Endometrium (tissue), 2 donors: ENCODE results near the gene MYO9A.
"Not testable (repeated sequence)": the region's sequence is repeated elsewhere in the genome, so short reads cannot be mapped to it uniquely, and the experiment has no call there.

Experiments
- FAIRE-seq: peaks from 2 replicates; lab custom pipeline; 2012; peaks lifted over from hg19 to GRCh38; lab: Jason Lieb, UNC
- donor health status: control.
- donor health status: control.

The MYO9A gene

DNA sequence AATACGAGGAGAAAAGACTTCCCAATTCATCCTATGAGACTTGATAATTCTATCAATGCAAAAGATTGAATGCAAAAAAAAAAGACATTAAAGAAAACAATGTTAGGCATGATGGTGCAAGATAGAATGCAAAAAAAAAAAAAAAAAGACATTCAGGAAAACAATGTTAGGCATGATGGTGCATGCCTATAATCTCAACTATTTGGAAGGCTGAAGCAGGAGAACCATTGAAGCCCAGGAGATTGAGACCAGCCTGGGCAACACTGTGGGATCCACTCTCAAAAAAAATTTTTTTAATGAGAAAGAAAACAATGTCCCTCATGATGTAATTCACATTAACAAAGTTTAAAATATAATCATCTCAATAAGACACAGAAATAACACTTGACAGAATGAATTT, 75.9 kb downstream of the MYO9A start:
- no peak for FAIRE-seq

DNA sequence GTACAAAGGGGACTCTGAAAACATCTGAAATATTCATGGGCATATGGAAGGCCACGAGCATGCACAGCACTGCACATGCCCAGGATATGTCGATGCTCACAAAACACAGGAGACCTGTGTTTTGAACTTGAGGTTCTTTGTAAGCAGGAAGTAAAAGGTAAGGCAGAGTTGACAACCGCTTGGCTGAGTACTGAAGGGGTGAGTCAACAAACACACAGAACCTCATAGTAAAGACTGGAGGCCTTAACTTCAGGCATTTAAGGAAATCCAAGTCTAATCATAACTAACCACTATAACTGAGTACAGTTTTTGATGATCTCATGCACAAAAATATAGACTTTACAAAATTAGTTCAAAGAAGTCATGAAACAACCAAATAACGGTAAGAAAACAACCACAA, 80.6 kb downstream of the MYO9A start:
- FAIRE-seq: no peak

DNA sequence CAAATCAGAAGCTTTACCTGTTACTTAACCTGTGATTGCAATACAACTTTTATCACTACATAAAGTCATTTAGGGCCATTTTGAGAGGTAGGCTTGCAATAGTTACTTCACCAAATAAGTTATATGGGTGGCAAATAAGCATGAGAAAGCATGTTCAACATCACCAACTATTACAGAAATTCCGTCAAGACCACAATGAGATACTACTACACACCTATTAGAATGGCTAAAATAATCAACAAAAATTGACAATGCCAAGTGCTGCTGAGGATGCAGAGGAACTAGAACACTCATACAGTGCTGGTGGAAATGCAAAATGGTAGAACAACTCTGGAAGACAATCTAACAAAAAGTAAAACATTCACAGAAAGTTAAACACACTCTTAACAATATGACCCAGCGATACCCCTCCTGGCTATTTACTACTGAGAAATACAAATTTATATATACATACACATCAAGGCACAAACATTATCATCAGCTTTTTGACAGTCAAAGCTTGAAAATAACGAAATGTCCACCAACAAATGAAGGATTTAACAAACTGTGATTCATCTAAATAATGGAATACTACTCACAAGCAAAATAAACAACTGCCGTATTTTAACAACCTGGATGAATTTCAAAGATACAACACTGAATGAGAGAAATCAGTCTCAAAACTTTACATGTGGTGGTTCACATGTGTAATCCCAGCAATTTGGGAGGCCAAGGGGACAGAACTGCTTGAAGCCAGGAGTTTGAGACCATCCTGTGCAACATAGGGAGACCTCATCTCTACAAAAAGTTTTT, 82.9 kb downstream of the MYO9A start:
- FAIRE-seq: no peak

DNA sequence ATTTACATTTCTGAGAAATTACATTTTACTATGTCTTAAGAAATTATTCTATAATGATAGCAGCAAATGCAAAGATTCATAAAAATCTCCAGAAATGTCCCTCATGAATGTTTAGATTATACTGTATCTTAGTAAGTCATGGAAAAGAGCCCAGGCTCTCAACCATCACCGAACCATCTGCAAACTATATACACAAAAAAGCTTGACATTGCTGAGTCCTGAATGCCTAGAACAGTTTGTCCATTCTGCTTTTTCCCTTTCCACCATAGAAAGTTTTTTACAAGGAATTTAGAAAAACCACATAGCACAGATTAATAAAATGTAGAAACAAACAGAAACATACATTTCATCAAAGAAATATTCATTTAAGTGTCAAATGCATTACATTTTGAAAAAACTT, 83.6 kb downstream of the MYO9A start:
- FAIRE-seq: no peak

DNA sequence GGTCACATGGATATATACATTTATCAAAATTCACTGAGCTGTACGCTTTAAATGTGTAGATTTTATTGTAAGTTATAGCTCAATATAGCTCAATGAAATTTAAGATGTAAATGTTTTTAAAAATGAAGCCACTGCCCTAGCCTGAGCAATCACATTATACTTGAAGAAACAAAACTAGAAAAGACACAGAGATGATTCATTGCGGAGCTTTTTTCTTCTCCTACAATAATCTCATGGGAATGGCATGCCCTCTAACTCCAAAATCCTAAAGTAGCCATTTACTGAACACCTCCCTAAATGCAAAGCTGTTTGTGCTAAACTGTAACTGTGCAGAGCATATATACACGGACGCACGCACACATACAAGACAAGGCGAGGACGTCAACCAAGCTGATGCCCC, 84.2 kb downstream of the MYO9A start:
- FAIRE-seq: no peak

- FAIRE-seq: no peak
Measured at GRCh38 chr15:72033285-72033684, 84.7 kb downstream of the MYO9A start.

DNA sequence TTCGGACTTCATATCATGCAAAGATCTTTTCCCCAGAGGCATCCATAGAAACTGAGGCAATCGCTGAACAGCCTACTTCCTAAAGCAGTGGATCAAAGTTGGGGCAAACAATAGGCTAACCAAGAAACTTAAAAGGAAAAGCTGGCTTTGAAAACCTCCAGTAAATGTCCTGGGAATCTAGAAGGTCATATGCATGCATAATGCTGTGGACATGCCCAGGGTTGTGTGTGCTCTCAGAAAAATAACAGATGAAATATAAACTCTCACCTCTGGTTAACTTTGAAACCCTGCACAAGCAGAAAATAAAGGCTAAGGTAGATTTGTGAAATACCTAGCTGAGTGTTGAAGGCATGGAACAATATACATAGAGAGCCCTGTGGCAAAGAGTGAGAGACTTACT, 96.3 kb downstream of the MYO9A start:
- FAIRE-seq: no peak

DNA sequence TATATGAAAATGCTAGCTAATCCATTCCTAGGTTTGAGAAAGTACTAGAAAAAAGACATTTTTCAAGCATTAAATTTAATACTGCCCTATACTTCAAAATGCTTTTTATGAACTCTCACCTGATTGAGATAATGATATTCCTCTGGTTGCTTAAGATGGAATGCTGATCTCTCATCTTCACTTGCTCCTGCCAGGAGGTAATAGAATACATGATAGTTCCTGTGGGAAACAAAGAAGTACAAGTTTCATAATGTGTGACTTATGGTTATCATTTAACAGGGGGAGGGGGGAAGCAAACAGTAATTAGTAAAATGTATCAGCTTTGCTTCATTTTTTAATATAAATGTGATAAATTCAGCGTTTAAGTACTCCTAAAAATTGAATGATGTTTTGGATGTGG, 97.2 kb downstream of the MYO9A start:
- no peak for FAIRE-seq

DNA sequence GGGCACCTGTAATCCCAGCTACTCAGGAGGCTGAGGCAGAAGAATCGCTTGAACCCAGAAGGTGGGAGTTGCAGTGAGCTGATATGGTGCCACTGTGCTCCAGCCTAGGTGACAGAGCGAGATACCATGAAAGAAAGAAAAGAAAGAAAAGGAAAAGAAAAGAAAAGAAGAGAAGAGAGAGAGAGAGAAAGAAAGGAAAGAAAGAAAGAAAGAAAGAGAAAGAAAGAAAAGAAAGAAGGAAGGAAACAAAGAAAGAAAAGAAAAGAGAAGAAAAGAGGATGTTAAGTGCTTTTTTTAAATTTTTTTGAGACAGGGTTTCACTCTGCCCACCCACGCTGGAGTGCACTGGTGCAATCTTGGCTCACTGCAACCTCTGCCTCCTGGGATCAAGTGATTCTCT, 103.4 kb downstream of the MYO9A start:
- not testable (repeated sequence) for FAIRE-seq

GRCh38 chr15:72013703-72014102, 104.2 kb downstream of the MYO9A start:
- no peak for FAIRE-seq

DNA sequence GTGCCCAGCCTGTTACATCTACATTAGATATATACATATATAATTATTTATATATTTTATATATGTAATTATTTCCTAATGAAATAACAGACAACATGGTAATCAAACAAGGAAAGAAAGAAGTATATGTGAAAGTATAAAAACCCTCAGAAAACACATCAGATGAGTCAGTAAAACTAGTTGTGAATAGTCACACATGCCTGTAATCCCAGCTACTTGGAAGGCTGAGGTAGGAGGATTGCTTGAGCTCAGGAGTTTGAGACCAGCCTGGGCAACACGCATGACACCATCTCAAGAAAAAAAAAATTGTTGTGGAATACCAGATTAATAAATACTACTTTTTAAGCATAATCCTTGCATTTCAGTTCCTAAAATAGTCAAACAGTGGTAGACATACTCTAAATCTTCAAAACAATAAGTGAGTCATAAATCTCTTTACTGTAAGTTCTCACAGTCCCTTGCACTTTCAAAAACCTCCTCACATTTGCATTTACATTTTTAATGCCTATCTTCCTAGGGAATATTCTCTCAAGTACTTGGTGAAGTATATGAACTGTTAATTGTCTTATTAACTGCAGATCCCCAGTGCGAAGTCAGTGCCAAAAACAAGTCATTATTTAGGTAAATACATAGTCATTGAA, 106.5 kb downstream of the MYO9A start:
- FAIRE-seq: no peak

GRCh38 chr15:72009222-72009621, 108.7 kb downstream of the MYO9A start:
- no peak for FAIRE-seq

GRCh38 chr15:72006382-72006781, 111.6 kb downstream of the MYO9A start:
- FAIRE-seq: no peak

- FAIRE-seq: no peak
Measured at GRCh38 chr15:72005483-72005882, 112.5 kb downstream of the MYO9A start.

DNA sequence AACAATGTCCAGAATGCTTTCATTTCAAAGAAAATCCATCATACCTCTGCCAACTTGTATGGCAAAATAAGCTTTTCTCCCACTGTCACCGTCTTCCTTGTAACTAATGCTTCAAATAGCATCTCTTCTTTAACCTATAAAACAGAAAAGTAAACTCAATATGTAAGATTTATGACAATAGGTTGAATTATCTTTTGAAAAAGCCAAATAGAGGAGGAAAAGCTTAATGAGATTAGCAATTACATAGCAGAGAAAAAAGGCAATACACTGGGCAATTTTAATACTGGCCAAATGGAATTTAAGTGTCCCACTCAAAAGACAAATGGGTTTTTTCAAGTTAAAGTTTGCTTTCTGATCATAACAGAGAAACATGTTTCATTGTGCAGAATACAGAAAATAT, 118.1 kb downstream of the MYO9A start:
- no peak for FAIRE-seq

GRCh38 chr15:71998717-71999116, 119.2 kb downstream of the MYO9A start:
- FAIRE-seq: not testable (repeated sequence)

DNA sequence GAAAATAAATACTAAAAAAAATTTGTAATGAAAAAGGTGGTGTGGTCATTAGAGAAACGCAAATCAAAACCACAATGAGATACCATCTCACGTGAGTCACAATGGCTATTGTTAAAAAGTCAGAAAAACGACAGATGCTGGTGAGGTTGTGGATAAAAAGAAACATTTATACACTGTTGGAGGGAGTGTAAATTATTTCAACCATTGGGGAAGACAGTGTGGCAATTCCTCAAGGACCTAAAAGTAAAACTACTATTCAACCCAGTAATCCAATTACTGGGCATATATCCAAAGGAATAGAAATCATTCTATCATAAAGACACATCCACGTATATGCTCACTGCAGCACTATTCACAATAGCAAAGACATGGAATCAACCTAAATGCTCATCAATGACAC, 120.3 kb downstream of the MYO9A start:
- no peak for FAIRE-seq

- FAIRE-seq: no peak
Measured at GRCh38 chr15:71975816-71976150, 142.2 kb downstream of the MYO9A start.

DNA sequence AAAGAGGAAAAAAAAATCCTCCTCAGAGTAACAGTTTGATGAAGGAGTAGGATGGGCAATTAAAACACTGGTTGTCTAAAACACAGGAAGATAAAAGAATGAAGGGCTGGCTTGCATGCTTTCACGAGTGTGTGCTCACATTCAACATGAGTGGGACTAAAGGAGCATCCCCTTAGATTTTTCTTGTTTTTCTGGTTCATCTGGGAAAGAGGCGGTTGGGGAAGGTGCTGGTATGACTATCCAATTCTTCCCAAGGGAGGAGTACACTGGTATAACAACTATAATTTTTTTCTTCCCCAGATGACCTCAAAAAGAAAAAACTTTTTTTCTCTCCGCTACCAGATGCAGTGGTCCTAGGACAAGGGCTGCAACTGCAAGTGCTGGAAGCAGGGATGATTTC, 143.7 kb downstream of the MYO9A start:
- no peak for FAIRE-seq

- FAIRE-seq: no peak
Measured at GRCh38 chr15:71973366-71973765, 144.6 kb downstream of the MYO9A start.

- no peak for FAIRE-seq
Measured at GRCh38 chr15:71971905-71972304, 146.0 kb downstream of the MYO9A start.

DNA sequence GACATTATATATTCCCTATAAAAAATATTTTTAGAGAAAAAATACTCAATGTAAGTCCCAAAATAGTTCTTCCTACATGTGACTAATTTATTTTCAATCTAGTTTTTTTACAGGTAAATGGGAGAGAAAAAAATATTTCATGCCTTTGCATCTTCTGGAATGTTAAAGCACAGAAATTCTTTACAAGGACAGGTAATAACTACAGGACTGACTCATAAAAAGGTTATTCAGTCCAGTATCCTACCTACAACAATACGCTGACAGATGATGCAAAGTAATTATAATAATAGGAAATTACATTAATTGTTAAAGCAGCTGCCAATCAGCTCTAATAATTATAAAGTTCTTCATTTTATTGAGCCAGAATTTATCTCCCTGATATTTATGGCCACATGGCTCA, 147.5 kb downstream of the MYO9A start:
- no peak for FAIRE-seq

- FAIRE-seq: no peak
Measured at GRCh38 chr15:71962537-71962936, 155.4 kb downstream of the MYO9A start.

DNA sequence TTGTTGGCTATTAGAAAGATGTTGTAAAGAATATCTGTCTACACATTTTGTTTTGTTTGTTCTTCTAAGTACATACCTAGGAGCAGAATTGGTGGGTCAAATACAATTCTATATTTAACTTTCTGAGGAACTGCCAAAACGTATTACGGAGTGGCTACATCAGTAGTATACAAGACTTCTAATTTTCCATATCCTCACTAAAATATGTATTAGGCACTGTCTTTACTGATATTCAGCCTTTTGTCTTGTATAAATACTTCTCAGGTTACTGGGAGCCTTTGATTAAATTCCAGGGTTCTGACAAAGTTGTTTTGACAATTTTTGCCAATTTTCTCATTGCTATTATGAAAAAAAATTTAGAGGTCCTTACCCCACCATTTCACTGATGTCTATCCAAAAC, 160.9 kb downstream of the MYO9A start:
- FAIRE-seq: no peak
